ENCODE data around the gene BBIP1. TPM values are rescaled to one million over a fixed set of nuclear protein-coding genes. Genes with fewer than 3 reads are reported as not detected.

The BBIP1 gene
- total and polyA plus RNA-seq, 9 of the 15 experiments (the other 6 are each of a cell fraction or from before 2014, with no cell fraction given): 5.2 to 31.0 (median 19.4) TPM

GRCh38 chr10:110962443-110962842, 43.5 kb upstream of the BBIP1 start:
- ChIA-PET CTCF (ENCODE audit: low intra/inter-chr PET ratio) (no interaction called here), POLR2A (interaction anchor here (0.6 kb wide), 1 partner anchor 144 kb away, joined by 3 read pairs; no protein-coding TSS in a partner anchor)
- no peak overlapping the region for H3K4me3 ChIP-seq
- H3K9me1 ChIP-seq (ENCODE audit: control insufficient read depth, insufficient read depth, low read length): no peaks in the 10 kb centered on the region
- H4K20me1 ChIP-seq (replicated peaks; ENCODE audit: control insufficient read depth, insufficient read depth, low read length): no peaks in the 10 kb centered on the region
- no peak overlapping the region for H3K4me2 ChIP-seq (ENCODE audit: insufficient read depth, low read length)
- no TSS peak for BruUV-seq (replicated peaks)
- no peaks in the 10 kb centered on the region for H3K9me3 ChIP-seq (replicated peaks; ENCODE audit: control insufficient read depth, insufficient read depth, low read depth, low read length)
- H3K4me1 ChIP-seq (replicated peaks in 1 of 2; ENCODE audit: control insufficient read depth in 2 of 2, insufficient read depth in 2 of 2, low read length in 2 of 2): no peaks in the 10 kb centered on the region
- TF ChIP-seq CHAMP1 (IDR thresholded peaks at IDR 0.05) (no peak), HMBOX1 (IDR thresholded peaks at IDR 0.05) (0 out of 2 replicates have a peak, but pooled peaks have one; percentile 15)
- no peak overlapping the region for H3K9ac ChIP-seq (ENCODE audit: insufficient read depth in 1 of 2, low read depth in 2 of 2, low read length in 2 of 2)
- FAIRE-seq (no peak), DNase-seq (ENCODE audit: extremely low read depth in 1 of 4, low spot score in 3 of 4) (no peak), ATAC-seq (no peak)
- intact Hi-C loops (cut with micrococcal nuclease): no loop called here
- in situ Hi-C loops (cut with MboI): no loop called here
- H3K36me3 ChIP-seq (ENCODE audit: control insufficient read depth, insufficient read depth, low read length): peaks cover 8% of the 10 kb centered on the region; the same call in 1 of the 3 replicates
- WGBS (ENCODE audit: insufficient coverage, low coverage, missing lambda C conversion rate): 78% methylated on average over 2 of the region's 2 CpGs
- H3K27me3 ChIP-seq (ENCODE audit: control insufficient read depth in 2 of 2, insufficient read depth in 2 of 2, low read length in 2 of 2): no peaks in the 10 kb centered on the region
- peaks cover 69% of the 10 kb centered on the region for H3K79me2 ChIP-seq (ENCODE audit: control insufficient read depth, insufficient read depth, low read length)
- H2AFZ ChIP-seq (ENCODE audit: low read depth, low read length): no peak overlapping the region
- H3K27ac ChIP-seq (ENCODE audit: extremely low read depth, low read depth, low read length): no peak overlapping the region

Measured in K562 (cell line).